SK-N-MC (cell line): ENCODE measurements around the gene SCRG1.

Experiments
- EZH2 ChIP-seq: fragments of 200-600 bp; sonication (generic); IDR thresholded peaks from one replicate; pipeline ENCODE4 v1.6.1; 2017; ENCODE audit warnings: antibody characterized with exemption
- FOXP2 ChIP-seq: optimal IDR thresholded peaks from 2 replicates; pipeline ENCODE3; 2011; ENCODE audit warnings: mild to moderate bottlenecking, moderate library complexity; ENCODE audit not compliant: insufficient read depth; ENCODE audit errors: extremely low read length, control extremely low read depth
- POLR2AphosphoS5 ChIP-seq: IDR thresholded peaks from 2 replicates; pipeline ENCODE4 v1.6.1; 2012; ENCODE audit warnings: mild to moderate bottlenecking, low read depth, low read length, borderline replicate concordance

DNA sequence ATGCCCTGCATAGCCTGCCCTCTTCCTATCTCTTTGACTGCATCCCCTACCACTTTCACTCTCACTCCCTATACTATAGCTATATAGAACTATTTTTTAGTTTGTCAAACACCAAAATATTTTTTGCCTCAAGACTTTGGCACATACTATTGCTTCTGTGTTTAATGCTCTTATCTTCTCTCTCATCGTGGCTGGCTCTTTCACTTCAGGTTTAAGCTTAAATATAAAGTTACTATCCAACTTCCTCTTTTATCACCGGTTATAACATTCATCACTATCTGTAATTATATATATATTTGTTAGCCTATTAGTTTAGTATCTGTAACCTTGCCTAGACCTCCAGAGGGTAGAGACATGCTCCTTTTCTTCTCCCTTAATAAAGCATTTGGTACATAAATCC lies 53.3 kb downstream of the SCRG1 start:
- TF ChIP-seq POLR2AphosphoS5 = no peak
- no peak for TF ChIP-seq FOXP2
- TF ChIP-seq EZH2 = no peak
